Measurements from ENCODE around the gene TBX2.

Gene TBX2

DNA sequence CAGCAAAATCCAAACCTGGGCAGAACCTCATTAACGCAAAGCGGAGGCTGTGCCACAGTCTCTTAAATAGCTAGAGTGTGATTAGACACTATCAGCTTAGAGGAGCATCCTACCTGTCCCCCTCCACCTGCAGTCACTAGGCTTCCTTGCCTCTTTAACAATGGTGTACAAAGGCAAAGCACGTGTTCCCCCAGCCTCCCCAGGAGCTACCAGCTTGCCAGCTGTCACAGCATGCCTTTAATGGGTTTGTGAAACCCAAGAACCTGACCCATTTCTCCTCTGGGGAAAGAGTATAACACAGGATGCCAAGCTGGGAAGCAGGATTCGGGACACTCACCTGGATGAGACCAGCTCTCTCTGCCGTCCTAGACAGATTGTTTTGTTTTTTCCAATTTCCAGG is 37.2 kb upstream of the TBX2 start:
- no peaks in the 10 kb centered on the region for H3K27me3 ChIP-seq (ENCODE audit: control insufficient read depth, insufficient read depth, low read length)
- no peaks in the 10 kb centered on the region for H3K9me3 ChIP-seq (ENCODE audit: control insufficient read depth, insufficient read depth, low read depth, low read length)
- H3K9ac ChIP-seq (ENCODE audit: low read length): no peak overlapping the region

DNA sequence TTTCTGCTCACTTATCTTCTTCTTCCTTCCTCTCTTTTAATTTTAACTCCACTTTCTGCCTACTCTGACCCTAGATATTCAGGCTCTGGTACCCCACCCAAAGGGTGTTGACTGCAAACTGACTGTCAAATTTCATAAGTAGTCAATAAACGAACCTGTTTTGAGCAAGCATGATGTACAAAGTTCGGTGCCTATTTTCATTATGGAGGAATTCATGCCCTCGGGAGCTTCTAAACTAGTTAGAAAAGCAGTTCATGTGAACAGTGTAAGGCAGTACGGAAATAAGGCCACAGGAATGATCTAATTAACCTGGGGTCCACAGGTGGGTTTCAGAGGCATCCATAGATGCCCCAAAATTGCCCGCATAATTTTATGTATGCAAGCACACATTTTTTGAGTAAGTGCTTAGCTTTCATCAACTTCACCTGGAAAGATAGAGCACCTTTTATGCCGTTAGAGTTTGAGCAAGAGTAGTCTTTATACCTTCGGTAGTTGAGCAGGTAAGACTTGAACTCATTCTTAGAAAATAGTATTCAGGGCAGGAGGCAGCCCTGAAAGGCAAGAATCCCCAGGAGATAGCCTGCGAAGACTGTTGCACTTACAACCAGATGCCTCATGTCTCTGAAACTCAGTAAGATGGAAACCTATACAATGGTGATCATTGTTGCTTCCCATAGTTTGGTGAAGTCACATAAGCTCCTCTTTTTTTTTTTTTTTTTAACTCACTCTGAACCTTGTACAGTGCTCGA is 36.6 kb upstream of the TBX2 start:
- Histone ChIP-seq H3K36me3 (ENCODE audit: control insufficient read depth, insufficient read depth, low read length) (no peaks in the 10 kb centered on the region), H3K27ac (ENCODE audit: low read depth, low read length) (no peak overlapping the region), H3K4me3 (ENCODE audit: low read depth, low read length) (no peak overlapping the region), H3K9me3 (ENCODE audit: control insufficient read depth, insufficient read depth, low read depth, low read length) (no peaks in the 10 kb centered on the region), H3K27me3 (ENCODE audit: control insufficient read depth, insufficient read depth, low read length) (no peaks in the 10 kb centered on the region), H3K9ac (ENCODE audit: low read length) (no peak overlapping the region), H3K4me1 (ENCODE audit: control insufficient read depth, insufficient read depth, low read length) (peaks cover 5% of the 10 kb centered on the region; the same call in 1 of the 2 replicates)

More for the DNA sequence above, 37.2 kb upstream of the TBX2 start:
- Histone ChIP-seq H3K4me3 (ENCODE audit: low read depth, low read length) (no peak overlapping the region), H3K4me1 (ENCODE audit: control insufficient read depth, insufficient read depth, low read length) (peaks cover 5% of the 10 kb centered on the region; the same call in 1 of the 2 replicates), H3K36me3 (ENCODE audit: control insufficient read depth, insufficient read depth, low read length) (no peaks in the 10 kb centered on the region), H3K27ac (ENCODE audit: low read depth, low read length) (no peak overlapping the region)

DNA sequence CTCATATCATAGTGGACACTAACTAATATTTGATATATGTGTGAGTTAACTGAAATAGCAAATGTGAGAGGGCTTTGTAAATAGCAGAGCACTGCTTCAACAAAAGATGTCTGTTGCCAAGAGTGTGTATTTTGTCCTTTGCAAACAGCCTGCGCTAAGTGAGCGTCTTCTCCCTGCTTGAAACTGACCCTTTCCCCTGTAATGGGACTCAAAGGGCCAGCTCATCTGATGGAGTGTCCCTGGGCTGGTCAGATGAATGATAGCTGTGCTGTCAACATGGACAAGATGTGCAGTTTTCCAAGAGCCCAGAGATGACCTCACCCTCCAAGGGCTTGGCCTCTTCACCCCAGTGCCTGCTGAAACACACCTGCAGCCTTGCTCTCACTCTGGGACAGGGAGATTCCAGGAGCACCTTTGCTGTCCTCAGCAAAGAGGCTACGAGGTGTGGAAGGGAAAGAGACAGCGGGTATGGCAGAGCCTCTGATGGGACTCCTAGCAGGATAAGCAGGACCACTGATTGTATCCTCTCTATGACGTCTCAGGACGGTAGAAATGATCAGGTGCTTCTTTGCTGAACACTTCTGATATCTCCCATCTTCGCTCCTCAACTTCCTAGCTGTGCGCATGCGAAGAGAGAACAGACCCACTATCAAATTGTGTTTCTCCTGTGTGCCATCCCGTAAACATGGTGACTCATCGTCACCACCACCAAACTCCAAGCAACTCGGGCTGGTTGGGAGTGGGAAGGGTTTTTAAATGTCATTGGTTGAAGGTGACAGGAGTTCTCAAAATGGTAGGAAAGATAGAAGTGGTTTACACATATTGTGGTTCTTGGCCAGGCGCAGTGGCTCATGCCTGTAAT is 35.8 kb upstream of the TBX2 start:
- H3K9ac ChIP-seq (ENCODE audit: low read length): no peak overlapping the region

DNA sequence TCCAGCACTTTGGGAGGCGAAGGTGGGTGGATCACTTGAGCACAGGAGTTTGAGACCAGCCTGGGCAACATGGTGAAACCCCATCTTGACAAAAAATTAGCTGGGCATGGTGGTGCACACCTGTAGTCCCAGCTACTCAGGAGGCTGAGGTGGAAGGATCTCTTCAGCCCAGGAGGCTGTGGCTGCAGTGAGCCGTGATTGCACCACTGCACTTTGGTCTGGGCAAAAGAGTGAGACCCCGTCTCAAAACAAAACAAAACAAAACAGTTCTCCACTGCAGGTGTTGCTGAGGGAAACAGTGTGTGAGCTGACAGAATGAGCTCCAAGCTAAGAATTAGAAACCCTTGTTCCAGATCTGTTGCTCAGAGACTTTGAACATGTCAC is 35.2 kb upstream of the TBX2 start:
- H3K4me3 ChIP-seq (ENCODE audit: low read depth, low read length): no peak overlapping the region

More for the DNA sequence above, 35.8 kb upstream of the TBX2 start:
- no peaks in the 10 kb centered on the region for H3K9me3 ChIP-seq (ENCODE audit: control insufficient read depth, insufficient read depth, low read depth, low read length)
- H3K4me3 ChIP-seq (ENCODE audit: low read depth, low read length): no peak overlapping the region
- H3K36me3 ChIP-seq (ENCODE audit: control insufficient read depth, insufficient read depth, low read length): no peaks in the 10 kb centered on the region
- no peak overlapping the region for H3K27ac ChIP-seq (ENCODE audit: low read depth, low read length)
- H3K4me1 ChIP-seq (ENCODE audit: control insufficient read depth, insufficient read depth, low read length): peaks cover 5% of the 10 kb centered on the region; the same call in 1 of the 2 replicates
- H3K27me3 ChIP-seq (ENCODE audit: control insufficient read depth, insufficient read depth, low read length): no peaks in the 10 kb centered on the region

DNA sequence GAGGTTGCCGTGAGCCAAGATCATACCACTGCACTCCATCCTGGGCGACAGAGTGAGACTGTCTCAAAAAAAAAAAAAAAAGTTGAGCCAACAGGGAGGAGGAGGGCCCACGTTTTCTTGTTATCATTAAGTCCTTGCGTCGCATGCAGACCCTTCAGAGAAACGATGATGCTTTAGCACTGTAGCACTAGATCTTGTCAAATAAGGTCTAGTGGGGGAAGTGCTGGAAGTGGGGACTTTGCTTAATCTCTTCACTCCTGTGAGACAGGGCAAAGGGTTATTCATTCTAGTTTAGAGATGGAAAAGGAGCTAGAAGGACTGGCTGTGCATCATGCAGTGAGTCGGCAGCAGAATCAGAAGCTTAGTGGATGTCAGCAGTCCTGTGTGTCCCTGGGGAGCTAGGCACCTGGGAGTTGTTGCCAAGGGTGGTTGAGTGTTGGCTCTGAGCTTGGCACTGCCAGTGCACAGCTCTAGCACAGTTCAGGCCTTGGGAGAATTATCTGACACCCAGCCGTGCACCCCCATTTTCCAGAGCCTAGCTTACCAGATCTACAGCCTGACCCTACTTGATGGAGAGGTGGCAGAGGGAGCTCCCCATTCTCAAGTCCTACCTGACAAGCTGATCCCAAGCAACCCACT is 33.4 kb upstream of the TBX2 start:
- Histone ChIP-seq H3K4me3 (ENCODE audit: low read depth, low read length) (no peak overlapping the region), H3K9ac (ENCODE audit: low read length) (no peak overlapping the region), H3K27me3 (ENCODE audit: control insufficient read depth, insufficient read depth, low read length) (no peaks in the 10 kb centered on the region), H3K4me1 (ENCODE audit: control insufficient read depth, insufficient read depth, low read length) (peaks cover 5% of the 10 kb centered on the region; the same call in 1 of the 2 replicates), H3K9me3 (ENCODE audit: control insufficient read depth, insufficient read depth, low read depth, low read length) (no peaks in the 10 kb centered on the region), H3K36me3 (ENCODE audit: control insufficient read depth, insufficient read depth, low read length) (no peaks in the 10 kb centered on the region), H3K27ac (ENCODE audit: low read depth, low read length) (no peak overlapping the region)

More for the DNA sequence above, 35.2 kb upstream of the TBX2 start:
- Histone ChIP-seq H3K36me3 (ENCODE audit: control insufficient read depth, insufficient read depth, low read length) (no peaks in the 10 kb centered on the region), H3K4me1 (ENCODE audit: control insufficient read depth, insufficient read depth, low read length) (peaks cover 5% of the 10 kb centered on the region; the same call in 1 of the 2 replicates), H3K27ac (ENCODE audit: low read depth, low read length) (no peak overlapping the region), H3K9me3 (ENCODE audit: control insufficient read depth, insufficient read depth, low read depth, low read length) (no peaks in the 10 kb centered on the region), H3K9ac (ENCODE audit: low read length) (no peak overlapping the region), H3K27me3 (ENCODE audit: control insufficient read depth, insufficient read depth, low read length) (no peaks in the 10 kb centered on the region)

DNA sequence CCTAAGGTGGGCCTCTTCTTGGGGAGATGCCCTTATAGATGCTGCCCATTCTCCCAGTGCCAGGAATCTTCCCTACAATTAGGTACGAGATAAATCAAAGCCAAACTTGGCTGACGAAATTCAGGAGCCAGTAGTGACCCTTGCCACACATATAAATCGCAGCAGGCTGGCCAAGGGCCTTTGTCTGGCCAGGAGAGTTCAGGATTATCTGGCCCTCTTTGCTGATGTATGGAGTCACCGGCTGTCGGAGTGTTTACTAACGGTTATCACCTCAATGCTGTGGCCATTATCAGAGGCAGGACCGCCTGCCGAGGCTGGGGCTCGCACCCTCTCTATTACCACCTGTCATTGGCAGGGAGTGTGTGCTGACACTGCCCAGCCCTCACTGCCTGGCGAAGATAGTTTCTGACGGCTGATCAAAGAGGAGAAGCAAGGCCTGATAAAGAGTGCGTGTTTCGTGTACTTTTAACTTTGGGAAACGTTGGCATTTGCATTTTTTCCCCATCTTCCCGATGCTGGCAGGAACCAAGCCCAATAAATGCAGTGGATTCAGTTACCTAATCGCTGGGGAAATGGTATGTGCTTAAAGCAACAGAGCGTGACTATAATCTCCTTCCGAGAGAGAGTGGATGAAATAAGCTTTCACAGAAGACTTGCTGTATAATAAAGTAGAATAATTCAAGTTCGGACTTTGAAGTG is 32.8 kb upstream of the TBX2 start:
- Histone ChIP-seq H3K27me3 (ENCODE audit: control insufficient read depth, insufficient read depth, low read length) (no peaks in the 10 kb centered on the region), H3K4me1 (ENCODE audit: control insufficient read depth, insufficient read depth, low read length) (peaks cover 5% of the 10 kb centered on the region; the same call in 1 of the 2 replicates), H3K9ac (ENCODE audit: low read length) (no peak overlapping the region), H3K36me3 (ENCODE audit: control insufficient read depth, insufficient read depth, low read length) (no peaks in the 10 kb centered on the region), H3K4me3 (ENCODE audit: low read depth, low read length) (no peak overlapping the region), H3K9me3 (ENCODE audit: control insufficient read depth, insufficient read depth, low read depth, low read length) (no peaks in the 10 kb centered on the region), H3K27ac (ENCODE audit: low read depth, low read length) (no peak overlapping the region)

DNA sequence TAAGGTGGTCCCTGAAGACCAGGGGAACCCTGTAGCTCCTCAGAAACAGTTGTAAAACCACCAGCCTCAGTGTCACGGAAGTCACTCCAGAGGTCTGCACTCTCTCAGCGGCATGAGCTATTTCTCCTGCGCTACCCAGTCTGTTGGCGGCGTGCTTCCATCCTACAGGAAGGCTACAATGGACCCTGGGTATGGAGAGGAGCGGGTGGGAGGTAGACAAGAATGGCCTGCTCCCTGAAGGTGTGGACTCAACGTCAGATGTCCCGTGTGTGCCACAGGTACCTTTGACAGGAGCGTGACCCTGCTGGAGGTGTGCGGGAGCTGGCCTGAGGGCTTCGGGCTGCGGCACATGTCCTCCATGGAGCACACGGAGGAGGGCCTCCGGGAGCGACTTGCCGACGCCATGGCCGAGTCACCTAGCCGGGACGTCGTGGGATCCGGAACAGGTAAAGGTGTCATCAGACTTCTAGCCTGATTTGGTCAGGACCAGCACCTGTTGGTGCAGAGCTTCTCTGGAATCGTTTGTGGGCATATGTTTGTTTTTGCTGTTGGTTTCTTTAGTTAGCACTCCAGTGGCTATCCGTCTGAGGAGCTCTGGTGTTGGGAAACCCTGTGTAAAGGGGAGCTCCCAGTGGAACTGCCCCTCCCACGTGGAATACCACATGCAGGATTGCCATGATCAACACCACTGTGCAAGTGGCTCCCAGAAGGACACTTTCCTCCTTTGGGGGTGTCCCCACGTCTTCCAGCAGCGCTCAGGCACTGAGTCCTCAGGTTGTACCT is 31.4 kb upstream of the TBX2 start:
- Histone ChIP-seq H3K4me1 (ENCODE audit: control insufficient read depth, insufficient read depth, low read length) (peaks cover 5% of the 10 kb centered on the region; the same call in 1 of the 2 replicates), H3K4me3 (ENCODE audit: low read depth, low read length) (no peak overlapping the region), H3K27ac (ENCODE audit: low read depth, low read length) (no peak overlapping the region), H3K36me3 (ENCODE audit: control insufficient read depth, insufficient read depth, low read length) (no peaks in the 10 kb centered on the region), H3K9me3 (ENCODE audit: control insufficient read depth, insufficient read depth, low read depth, low read length) (no peaks in the 10 kb centered on the region), H3K9ac (ENCODE audit: low read length) (no peak overlapping the region), H3K27me3 (ENCODE audit: control insufficient read depth, insufficient read depth, low read length) (no peaks in the 10 kb centered on the region)

DNA sequence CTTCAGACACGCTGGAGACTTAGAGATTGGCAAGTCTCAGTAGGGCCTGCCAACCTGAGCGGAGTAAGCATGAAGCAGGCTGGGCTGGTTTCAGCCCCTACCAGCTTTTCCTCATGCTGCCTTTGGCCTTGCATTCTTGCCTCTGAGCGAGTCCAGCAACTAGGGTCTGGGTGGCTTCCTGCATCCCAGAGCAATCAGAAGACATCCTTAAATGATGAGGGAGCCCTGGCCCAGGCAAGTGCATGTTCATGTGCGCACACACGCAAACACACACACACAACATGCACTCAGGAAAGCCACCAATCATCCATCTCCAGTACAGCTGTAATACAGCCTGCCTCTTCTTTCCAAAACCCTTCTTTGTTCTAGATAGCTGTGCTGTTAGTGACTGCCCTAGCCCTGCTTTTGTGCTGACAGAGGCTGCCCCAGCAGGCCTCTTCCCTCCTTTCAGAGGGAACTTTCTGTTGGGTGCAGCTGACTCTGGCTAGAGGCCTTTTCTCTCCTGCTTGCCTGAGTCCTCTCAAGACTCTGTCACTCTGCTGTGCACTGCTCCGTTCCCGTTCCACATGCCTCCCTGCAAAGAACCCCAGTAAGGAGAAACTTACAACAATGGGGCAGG is 30.7 kb upstream of the TBX2 start:
- Histone ChIP-seq H3K4me3 (ENCODE audit: low read depth, low read length) (no peak overlapping the region), H3K27ac (ENCODE audit: low read depth, low read length) (no peak overlapping the region), H3K4me1 (ENCODE audit: control insufficient read depth, insufficient read depth, low read length) (peaks cover 5% of the 10 kb centered on the region; the same call in 1 of the 2 replicates), H3K36me3 (ENCODE audit: control insufficient read depth, insufficient read depth, low read length) (no peaks in the 10 kb centered on the region), H3K9me3 (ENCODE audit: control insufficient read depth, insufficient read depth, low read depth, low read length) (no peaks in the 10 kb centered on the region), H3K27me3 (ENCODE audit: control insufficient read depth, insufficient read depth, low read length) (no peaks in the 10 kb centered on the region), H3K9ac (ENCODE audit: low read length) (no peak overlapping the region)

DNA sequence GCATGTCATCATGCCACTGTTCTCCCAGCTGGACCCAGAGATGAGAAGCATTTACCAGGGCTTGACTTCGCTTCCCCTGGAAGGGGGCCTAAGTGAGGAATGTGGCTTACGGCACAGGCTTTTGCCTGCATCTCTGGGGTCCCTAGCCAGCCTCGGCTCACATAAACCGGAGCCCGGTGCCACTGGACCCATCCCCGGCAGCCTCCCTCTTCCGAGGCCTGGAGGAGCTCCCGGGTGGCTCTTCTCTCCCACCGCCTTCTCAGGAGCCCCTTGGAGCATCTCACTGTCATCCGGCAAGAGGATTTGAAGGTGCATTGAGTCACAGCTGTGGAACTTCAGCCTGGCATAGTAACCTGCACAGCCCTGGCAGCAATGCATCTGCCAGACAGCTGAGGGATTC is 29.9 kb upstream of the TBX2 start:
- Histone ChIP-seq H3K4me3 (ENCODE audit: low read depth, low read length) (no peak overlapping the region), H3K27ac (ENCODE audit: low read depth, low read length) (no peak overlapping the region), H3K36me3 (ENCODE audit: control insufficient read depth, insufficient read depth, low read length) (no peaks in the 10 kb centered on the region), H3K9me3 (ENCODE audit: control insufficient read depth, insufficient read depth, low read depth, low read length) (no peaks in the 10 kb centered on the region), H3K9ac (ENCODE audit: low read length) (no peak overlapping the region), H3K4me1 (ENCODE audit: control insufficient read depth, insufficient read depth, low read length) (peaks cover 5% of the 10 kb centered on the region; the same call in 1 of the 2 replicates), H3K27me3 (ENCODE audit: control insufficient read depth, insufficient read depth, low read length) (no peaks in the 10 kb centered on the region)
